ENCODE measurements around the gene EZH2.

The EZH2 gene
- 18.5 to 57.4 reads per million in 2 donors for total RNA-seq

DNA sequence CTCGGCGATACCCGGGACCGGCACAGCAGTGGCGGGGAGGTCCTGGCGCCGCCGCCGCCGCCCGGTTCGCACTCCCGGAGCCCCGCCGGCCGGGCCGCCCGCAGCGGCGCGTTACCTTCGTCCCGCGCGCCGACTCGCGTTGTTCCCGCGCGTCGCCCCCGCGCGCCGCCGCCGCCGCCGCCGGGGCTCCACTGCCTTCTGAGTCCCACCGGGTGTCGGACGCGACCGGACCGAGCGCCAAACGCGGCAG, at the start of gene EZH2:
TSS of gene EZH2 (minus strand) at position 243 of the 250 bp plus-strand sequence. CDS start 36,993 bp downstream, outside the sequence.
- no peak for DNase-seq

DNA sequence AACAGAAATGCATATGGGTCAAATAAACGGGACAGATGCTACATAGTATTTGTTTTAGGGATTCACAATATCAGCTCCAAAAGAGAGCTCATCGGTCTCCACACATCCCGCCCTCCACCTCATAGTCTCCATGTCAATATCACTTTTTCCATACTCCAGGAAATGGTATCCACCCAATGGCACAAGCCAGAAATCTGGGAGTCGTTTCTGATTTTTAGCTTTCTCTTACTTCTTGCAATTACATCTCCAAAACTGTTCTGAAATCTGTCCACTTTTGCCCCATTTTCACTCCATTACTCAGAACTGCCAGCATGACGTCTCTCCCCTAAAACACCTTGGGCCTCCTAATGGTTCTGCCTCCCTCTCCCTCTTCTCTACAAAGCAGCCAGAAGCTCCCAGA, 47.4 kb upstream of the EZH2 start:
- DNase-seq, result no peak

DNA sequence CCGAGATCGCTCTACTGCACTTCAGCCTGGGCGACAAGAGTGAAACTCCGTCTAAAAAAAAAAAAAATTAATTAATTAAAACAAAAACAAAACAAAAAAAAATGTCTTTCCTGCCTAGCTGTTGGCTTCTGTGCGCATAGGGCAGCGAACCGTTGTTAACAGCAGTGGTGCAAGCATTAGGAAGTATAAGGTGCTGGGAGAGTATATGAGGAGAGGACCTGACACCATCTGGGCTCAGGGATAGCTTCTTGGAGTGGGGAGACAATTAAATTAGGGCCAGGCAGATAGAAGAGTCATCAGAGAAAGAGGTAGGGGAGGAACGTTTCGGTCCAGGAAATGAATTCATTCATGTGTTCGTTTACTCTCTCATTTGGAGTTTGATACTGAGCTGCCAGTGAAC, 46.2 kb upstream of the EZH2 start:
- no peak for DNase-seq

DNA sequence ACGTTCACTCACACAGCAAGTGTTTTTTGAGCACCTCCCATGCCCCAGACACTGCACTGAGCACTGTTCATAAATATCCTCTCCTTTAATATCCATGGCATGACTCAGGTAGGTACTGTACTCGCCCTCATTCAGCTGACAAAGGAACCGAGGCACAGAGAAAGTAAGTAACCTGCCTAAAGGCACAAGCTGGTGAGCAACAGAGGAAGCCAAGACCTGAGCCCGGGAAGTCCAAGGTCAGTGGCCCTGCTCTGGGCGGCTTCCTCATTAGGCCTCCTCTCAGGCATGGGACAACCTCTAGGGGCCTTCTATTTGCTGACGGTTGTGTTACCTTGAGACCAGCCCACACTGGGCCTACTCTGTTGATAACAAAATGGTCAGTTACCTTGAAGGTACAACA, 45.1 kb upstream of the EZH2 start:
- no peak for DNase-seq

DNA sequence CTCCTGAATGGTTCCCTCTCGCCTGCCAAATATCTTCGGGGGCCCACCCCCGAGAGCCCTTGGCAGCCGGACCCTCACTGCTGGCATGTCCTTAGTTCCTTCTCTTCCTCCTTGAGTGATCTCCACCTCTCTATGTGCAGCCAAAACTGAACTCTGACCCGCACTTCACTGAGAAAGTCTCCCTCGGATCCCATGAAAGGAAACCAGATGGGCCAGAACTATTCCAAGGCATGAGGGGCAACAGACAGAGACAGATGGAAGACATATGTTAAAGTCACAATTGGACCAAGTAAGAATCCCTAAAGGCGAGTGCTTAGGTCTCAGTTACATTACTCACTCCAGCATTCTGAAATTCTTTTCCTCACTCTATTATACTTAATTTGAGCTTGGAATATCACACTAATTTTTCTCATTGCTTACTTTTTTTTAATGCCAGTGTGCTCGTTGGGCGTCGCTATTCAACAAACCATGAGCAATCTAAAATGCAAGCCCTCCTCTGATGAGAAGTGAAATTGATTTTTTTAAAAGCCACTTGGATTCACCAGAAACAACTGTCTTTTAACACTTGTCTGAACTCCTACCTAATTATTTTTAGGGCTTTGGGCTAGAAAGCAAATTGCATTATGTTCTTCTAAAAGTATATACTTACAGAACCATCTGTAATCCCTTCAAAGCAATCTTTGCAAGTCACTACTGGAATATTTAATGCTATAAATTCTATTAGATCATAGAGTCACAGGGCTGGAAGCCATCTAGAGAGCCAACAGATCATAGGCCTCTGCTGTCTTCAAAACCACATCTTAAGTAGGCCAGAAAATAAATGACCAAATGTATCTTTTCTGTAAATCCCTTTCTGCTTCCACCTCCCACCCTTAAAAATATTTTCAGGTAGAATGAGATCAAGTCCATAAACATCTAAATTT, 43.3 kb upstream of the EZH2 start:
- DNase-seq, result no peak

DNA sequence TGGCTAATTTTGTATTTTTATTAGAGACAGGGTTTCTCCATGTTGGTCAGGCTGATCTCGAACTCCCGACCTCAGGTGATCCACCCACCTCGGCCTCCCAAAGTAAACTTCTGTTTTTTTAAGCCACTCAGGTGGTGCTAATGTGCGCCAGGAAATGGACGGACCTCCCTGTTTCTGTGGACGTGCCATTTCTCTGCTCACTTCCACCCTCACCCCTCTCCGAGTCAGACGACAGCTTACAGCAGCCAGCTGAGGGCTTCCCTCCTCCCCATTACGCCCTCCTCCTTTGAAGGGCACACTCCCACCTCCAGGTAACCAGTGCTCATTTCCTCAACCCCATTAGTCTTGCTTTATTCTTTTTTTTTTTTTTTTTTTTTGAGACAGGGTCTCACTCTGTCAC, 41.7 kb upstream of the EZH2 start:
- DNase-seq, result no peak

DNA sequence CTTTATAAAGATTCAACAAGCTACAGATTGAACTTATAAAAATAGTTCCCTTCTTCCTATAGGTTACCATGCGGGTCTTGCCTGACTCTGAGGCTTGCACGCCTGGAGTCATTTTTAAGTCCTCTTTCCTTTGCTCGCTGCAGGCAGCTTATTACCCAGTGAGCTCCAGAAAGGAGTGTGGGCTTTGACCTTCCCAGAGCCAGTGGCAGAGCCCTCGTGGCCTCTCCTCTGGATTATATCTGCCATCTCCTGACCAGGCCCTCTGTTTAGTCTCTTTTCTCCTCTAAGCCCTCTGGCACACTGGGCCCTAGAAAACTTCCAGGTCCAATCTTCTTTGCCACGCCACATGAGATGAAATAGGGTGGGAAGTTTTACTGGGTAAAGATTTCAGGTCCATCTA, 39.9 kb upstream of the EZH2 start:
- no peak for DNase-seq

DNA sequence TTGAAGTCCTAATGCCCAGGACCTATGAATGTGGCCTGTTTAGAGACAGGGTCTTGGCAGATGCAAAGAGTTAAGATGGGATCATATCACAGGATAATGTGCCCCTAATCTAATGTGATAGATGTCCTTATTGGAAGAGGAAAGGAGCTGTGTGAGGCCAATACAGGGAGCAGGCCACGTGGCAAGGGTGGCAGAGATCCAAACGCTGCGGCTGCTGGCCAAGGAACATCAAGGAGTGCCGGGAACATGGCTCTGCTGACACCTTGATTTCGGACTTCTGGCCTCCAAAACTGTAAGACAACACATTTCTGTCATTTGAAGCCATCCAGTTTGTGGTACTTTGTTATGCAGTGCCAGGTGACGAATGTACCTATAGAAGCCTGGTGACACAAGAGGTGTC, 37.7 kb upstream of the EZH2 start:
- DNase-seq, result no peak

DNA sequence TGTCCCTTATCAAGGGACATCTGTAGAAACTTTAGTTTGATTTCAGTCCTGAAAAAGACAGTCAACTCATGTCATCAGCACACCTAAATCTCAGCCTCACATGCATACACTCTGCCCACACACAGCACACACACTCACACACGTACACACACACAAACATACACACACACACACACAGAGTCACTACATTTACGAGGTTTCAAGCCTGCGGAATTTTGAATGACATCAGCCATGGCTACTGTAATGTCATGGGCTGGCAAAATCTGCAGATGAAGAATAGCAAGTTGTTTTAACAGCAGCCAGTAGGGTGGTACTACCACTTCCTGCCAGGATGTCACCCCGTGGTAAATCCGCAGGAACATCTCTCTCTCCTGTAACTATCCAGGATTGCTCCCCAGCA, 37.1 kb upstream of the EZH2 start:
- no peak for DNase-seq

DNA sequence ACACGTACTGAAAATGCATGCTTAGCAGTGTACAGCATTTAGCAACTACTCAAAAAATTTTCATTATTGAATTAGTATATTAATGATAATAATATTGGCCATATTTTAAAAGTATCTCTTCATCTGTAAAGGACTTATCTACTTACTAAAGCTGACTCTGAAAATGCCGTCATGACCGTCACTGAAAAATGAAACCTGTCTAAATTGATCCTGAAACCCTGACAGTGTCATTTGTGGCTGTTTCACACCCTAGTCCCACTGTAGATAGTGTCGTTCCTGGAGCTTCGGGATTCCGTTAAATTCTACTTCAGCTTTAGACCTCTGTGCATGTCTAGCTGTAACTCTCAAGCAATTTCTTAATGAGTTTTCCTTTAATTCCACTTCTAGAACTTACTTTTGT, 35.8 kb upstream of the EZH2 start:
- DNase-seq, result no peak

DNA sequence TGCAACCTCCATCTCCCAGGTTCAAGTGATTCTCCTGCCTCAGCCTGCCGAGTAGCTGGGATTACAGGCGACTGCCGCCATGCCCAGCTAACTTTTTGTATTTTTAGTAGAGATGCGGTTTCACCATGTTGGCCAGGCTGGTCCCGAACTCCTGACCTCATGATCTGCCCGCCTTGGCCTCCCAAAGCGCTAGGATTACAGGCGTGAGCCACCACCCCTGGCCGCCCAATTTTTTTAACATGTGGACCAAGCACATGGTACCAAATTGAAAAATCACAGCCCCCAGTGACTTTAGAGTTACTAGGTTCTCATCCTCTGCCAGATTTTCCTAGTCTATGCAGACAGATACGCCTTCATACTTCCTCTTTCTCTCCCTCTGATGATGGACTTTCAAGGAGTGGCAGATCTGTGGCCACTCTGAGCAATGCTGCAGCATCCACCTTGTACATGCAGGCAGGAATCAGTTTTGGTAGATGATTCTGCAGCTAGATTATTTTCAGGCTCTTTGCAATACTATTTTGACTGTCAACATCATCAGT, 34.0 kb upstream of the EZH2 start:
- no peak for DNase-seq

DNA sequence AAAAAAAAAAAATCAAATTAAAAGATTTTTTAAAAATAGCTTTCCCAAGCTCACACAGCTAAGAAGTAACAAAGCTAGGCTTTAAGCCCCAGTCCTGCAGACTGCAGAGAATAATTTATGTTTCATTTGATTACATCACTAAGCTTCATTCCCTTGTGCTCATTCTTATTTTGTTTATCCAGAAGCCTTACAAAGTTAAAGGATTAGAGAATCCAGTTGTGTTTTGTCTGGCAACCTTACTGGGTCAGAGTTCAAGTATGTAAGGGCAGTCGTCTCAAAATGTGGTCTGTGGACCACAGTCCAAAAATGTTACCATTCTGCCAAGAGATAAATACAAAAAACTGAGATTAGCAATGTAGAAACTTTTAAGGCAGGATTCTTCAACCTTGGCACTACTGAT, 32.1 kb upstream of the EZH2 start:
- DNase-seq, result no peak

DNA sequence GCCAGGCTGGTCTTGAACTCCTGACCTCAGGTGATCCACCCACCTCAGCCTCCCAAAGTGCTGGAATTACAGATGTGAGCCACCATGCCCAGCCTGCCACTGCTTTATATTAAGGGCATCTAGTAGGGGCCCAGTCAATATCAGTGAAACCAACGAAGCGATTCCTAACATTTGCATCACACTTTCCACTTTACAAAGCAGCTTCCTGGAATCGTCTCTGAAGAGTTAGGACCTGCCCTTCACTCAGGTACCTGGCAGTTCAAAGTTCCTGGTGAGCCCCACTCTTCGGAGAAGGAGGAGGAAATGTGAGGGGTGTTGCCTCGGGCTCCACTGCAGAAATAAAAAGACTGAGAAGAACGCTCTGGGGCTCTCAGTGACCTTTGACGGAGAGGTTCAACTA, 31.1 kb upstream of the EZH2 start:
- no peak for DNase-seq

DNA sequence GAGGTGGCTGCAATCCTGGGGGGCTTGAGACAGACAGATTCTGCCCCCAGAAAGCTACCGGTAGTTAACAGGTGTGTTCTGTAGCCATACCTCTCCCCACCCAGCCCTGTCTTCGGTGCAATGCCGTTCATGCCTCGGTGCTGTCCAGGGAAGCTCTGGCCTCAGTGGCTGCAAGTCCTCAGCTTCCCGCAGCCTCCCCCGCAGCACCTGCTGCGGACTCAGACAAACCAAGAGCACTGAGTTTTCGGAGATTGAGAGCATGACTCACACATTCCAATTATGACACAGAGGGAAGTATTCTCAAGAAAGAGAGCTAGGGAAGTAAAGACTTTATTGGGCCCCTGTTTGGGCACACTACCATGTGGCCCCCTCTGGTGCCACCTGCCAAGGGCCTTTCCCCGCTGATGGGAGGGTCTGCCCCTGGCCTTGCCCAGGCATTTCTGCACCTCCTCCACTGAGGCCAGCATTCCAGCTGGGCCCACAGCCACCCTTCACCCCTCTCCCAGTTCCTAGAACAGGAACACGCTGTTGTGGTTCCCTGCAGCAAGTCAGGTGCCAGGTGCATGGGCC, 30.2 kb upstream of the EZH2 start:
- no peak for DNase-seq

DNA sequence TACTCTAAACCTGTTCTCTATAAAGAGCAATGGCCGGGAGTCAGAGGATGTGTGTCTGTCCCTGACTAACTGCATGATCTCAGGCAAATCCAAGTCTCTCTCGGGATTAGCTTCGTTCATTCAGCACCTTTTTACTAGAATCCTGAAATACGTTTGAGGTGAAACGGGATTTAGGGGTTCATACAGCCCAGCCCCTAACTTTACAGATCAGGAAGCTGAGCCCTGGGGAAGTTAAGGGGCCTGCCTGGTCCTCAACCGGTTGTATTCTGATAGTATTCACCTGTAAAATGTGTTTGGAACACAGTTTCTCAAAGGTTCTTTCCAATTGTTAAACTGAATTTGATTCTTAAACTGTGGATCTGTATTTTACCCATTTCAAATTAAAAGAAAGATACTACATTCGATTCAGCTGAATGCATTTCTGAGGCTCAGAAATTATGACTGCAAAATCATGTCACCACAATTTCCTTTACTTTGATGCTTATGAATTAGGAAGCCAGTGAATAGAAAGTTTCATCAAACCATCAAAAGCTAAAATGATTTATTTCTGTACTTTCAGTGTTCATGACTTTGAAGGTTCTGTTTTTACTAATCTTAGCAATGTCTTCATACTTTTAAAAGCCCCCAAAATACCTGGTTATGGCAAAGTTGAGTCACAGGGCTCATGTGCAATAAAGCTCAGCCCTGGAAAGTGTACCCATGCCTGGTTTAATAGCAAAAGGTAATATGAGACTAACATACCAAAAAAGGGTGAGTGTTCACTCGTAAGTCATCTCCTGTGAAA, 28.9 kb upstream of the EZH2 start:
- no peak for DNase-seq

DNA sequence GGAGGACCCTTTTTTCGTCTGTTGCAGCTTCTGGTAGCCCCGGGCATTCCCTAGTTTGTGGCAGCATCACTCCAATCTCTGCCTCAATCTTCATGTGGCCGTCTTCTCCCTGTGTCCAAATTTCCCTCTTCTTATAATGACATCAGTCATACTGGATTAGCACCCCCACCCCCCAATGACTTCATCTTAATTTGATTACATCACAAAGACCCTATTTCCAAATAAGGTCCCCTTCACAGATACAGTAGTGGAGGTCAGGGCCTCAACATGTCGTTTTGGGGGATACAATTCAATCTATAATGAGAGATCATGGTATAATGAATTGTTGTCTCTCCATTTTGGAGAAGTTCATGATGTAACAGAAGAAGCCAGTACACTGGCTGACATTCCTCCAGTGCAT, 28.1 kb upstream of the EZH2 start:
- DNase-seq, result no peak

DNA sequence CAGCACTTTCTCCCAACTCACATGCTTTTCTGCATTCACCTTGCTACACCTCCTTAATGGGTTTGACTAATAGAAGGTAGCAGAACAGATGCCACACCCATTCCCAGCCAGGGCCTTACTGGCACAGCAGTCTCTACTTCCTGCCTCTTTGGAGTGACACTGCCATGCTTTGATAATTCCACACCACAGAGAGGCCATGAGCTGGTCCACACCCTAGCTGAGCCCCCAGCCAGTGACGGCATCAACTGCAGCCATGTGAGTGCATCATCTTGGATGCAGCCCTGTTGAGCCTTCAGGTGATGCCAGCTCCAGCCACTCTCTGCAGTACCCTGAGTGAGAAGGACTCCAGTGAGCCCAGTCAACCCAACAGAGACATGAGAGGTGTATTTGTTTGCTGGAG, 27.5 kb upstream of the EZH2 start:
- DNase-seq, result no peak

DNA sequence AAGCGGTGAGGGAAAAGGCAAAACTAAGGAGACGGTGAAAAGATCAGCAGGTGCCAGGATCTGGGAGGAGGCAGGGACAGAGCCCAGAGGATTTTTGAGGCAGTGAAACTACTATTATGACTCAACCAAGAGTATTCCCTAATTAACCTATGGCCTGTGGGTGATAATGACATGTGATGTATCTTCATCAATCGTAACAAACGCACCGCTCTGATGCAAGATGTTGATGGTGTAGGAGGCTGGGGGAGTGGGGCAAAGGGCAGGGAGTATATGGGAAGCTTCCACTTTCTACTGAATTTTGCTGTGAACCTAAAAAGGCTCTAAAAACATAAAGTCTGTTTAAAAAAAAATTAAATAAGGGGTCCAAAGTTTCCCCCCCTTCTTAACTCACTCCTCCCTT, 25.5 kb upstream of the EZH2 start:
- DNase-seq, result no peak

DNA sequence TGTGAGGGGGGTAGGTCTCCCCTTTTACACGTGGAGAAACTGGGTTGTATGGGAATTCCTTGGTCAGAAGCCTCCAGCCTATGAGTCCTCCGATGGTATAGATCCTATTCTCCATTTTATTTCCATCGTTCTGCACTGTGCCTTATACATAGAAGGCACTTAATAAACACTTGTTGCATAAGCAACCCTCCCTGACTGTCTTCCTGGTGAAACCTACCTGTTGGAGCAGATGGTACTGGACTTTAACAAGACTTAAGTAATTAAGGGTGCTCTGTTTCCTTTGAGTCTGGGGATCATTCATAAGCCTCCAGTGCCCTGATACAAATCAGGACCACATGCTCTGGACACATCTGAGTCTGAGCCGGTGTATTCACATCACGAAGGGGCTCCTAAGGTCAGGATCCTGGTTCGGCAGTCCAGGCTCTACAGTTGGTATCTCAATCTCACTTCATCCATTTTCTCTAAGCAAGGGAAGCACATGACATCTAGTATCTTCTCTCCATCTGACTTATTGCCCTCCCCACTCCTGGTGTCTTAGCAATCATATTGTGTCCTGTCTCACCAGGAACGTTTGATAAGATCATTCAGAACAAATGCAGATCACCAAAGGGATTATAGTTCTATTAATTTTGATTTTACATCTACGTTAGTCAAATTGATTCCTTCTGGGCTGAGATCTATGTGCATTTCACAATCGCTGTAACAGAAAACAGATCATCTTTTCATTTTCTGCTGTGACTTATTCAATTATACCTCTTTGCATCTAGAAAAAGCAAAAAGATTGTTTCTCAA, 22.8 kb upstream of the EZH2 start:
- no peak for DNase-seq

DNA sequence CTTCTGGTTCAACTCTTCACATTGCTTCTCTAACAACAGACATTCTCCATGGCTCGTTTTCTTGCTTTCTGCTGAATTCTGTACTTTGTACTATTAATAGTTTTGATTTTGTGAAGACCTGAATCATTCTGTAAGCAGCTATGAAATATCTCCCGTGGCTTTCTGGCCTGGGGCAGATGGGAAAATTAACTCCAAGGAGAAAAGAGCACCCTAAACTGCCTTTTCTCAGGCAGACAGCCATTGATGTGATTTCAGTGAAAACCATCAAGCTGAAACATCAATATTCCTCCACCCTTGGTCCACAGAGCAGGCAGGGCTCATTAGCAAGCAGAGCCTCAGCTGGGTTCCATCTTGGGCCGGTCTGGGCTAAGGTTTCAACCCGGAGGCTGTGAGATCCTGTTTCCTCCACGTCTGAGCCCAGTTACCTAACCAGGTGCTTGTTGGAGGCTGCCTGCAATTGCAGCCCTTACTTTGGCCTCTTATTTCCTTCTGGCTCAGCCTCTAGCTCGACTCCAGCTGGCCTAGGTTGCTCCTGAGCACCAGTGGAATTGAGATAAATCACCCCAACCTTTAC, 21.1 kb upstream of the EZH2 start:
- DNase-seq, result no peak

DNA sequence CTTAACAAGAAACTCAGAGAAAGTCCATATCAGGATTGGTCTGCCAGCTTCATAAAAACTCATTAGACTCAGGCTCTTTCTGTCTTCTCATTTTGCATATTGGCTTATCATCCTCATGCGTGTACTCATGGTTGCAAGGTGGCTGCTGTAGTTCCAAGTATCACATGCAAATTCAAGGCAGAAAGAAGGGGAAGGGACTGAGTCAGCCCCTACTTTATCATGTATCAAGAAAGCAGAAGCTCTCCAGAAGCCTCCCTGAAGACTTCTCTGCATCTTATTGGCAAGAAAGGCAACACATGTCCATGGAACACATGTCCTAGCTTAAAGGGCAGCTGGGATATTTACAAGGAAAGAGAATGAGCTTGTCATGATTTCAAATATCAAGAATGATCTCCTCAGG, 19.4 kb upstream of the EZH2 start:
- DNase-seq, result no peak

DNA sequence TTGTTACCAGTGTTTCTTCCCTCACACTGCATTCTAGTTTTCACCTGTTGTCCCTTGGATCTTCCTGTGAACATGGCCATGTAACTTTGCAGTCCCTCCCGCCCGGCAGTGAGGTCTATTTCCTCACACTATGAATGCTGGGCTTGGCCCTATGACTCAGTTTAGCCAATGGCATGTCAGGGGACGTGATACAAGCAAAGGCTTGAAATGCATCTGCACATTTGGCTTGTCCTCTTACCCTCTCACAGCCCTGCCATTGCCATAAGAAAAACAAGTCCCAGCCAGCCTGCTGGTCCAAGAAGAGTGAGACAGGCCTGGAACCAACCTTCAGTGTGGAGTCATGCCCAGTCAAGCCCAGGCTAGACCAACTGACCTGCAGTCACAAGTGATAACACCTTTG, 17.1 kb upstream of the EZH2 start:
- no peak for DNase-seq

Measured in T-helper 9 cell (primary cell).